HAP-1 (cell line): ENCODE data around the gene KSR2.

ENCODE experiments used
- DNase-seq, 2 experiments: peaks; one replicate each; pipeline ENCODE4 v3.0.0-alpha.2; 2016 to 2020; ENCODE audit warnings: low spot score in 2 of 2
- H3K27me3 ChIP-seq: fragments of 250-450 bp; sonication (Bioruptor Pico); 2 replicates; pipeline ENCODE4 v1.5.1; 2020; ENCODE audit warnings: low read depth, mild to moderate bottlenecking, moderate library complexity
- H3K36me3 ChIP-seq: fragments of 250-450 bp; sonication (Bioruptor Pico); replicated peaks from 2 replicates; pipeline ENCODE4 v1.5.1; 2020; ENCODE audit warnings: mild to moderate bottlenecking
- H3K4me1 ChIP-seq: fragments of 250-450 bp; sonication (Bioruptor Pico); 2 replicates; pipeline ENCODE4 v1.5.1; 2020; ENCODE audit warnings: mild to moderate bottlenecking
- H3K4me3 ChIP-seq: fragments of 250-450 bp; sonication (Bioruptor Pico); 2 replicates; pipeline ENCODE4 v1.5.1; 2020; ENCODE audit warnings: mild to moderate bottlenecking, moderate library complexity
- H3K9me3 ChIP-seq: fragments of 250-450 bp; sonication (Bioruptor Pico); 2 replicates; pipeline ENCODE4 v1.5.1; 2020; ENCODE audit warnings: mild to moderate bottlenecking, moderate library complexity
- in situ Hi-C: fragments of 300-500 bp; cut with MboI; formaldehyde crosslinking; loops from 3 replicates; pipeline ENCODE4 v1.14.3; 2020; ENCODE audit warnings: low sequenced_read_pairs, inconsistent platforms, mixed read lengths

Gene KSR2

GRCh38 chr12:117593815-117594400 is 374.9 kb downstream of the KSR2 start:
- H3K36me3 ChIP-seq = no peaks in the 10 kb centered on the region
- H3K27me3 ChIP-seq = no peaks in the 10 kb centered on the region
- no peak overlapping the region for H3K4me3 ChIP-seq
- H3K9me3 ChIP-seq = no peaks in the 10 kb centered on the region
- no peaks in the 10 kb centered on the region for H3K4me1 ChIP-seq
- DNase-seq = no peak
- in situ Hi-C loops = loop anchor here (25.0 kb wide), 1 partner anchor 382 kb away; no protein-coding TSS in a partner anchor

DNA sequence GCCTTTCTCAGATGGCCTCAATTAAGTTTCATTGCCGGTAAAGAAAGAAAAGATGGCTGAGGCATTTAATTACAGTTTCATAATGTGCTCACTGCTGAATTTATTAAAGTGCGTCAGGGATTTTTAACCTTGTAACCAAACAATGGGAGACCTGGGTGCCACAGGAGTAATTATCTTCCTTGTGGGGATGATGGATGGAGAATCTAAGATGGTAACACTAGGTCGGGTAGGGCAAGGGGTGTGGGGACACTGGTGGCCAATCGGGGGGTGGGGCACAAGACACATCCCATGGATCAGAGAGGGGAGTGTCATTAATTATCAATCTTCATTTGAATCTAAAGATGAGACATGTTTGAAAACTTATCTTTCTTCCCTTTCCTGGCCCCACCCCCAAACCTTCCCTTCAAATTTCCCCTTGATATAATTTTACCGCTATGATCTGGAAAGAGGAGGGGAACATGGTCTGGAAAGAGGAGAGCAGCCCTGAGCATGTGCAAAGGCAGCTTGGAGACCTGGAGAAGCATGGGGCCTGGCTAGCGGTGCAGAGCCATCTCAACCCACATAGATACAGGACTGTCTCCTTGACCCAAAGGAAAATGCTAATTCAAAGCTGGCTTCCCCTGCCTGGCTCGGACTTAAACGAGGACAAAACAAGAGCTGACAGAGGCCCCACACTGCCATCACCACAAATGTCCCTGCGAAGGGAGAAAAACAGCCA is 376.0 kb downstream of the KSR2 start:
- in situ Hi-C loops = loop anchor here (25.0 kb wide), 1 partner anchor 380 kb away; no protein-coding TSS in a partner anchor
- Histone ChIP-seq H3K4me1 (no peaks in the 10 kb centered on the region), H3K36me3 (no peaks in the 10 kb centered on the region), H3K9me3 (no peaks in the 10 kb centered on the region), H3K4me3 (no peak overlapping the region), H3K27me3 (no peaks in the 10 kb centered on the region)
- DNase-seq = no peak

DNA sequence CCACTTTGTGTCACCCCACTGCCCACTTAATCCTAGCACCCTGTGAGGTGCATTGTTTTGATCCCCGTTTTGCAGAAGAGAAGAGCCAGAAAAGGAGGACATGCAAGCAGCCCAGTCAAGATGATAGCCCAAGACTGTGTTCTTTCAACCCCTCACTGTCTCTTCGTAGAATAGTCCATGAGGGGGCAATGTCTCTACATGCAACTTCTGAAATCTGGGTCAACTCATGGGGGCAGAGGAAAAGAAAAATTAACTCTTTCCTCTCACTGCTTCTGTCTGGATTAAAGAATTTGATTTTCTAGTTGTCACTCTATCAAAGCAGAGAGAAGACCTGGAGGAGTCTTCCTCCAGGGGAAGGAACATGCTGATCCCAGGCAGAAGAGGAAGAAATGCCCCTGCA is 377.8 kb downstream of the KSR2 start:
- Histone ChIP-seq H3K4me1 (no peaks in the 10 kb centered on the region), H3K36me3 (no peaks in the 10 kb centered on the region), H3K4me3 (no peak overlapping the region), H3K9me3 (no peaks in the 10 kb centered on the region), H3K27me3 (peaks cover 2% of the 10 kb centered on the region; the same call in 1 of the 2 replicates)
- in situ Hi-C loops = loop anchor here (25.0 kb wide), 1 partner anchor 379 kb away; no protein-coding TSS in a partner anchor
- DNase-seq = no peak

DNA sequence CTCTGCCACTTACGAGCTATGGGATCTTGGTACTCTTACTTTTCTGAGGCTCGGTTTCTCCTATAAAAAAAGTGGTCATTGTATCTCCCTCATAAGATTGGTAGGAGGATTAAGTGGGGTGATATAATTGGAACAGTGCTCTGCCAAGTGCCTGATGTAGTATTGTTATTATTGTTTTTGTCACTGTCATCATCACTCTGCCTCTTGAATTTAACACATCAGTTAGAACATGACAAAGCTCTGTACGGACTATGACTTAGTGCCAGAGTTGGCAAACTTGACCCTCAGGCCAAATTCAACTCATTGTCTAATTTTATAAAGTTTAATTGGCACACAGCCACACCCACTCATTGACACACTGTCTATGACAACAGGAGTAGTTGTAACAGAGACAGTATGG is 378.4 kb downstream of the KSR2 start:
- in situ Hi-C loops = loop anchor here (25.0 kb wide), 1 partner anchor 378 kb away; no protein-coding TSS in a partner anchor
- Histone ChIP-seq H3K9me3 (no peaks in the 10 kb centered on the region), H3K4me3 (no peak overlapping the region), H3K27me3 (peaks cover 2% of the 10 kb centered on the region; the same call in 1 of the 2 replicates), H3K4me1 (no peaks in the 10 kb centered on the region), H3K36me3 (no peaks in the 10 kb centered on the region)
- DNase-seq = no peak

GRCh38 chr12:117589021-117589420 is 379.8 kb downstream of the KSR2 start:
- Histone ChIP-seq H3K4me3 (no peak overlapping the region), H3K9me3 (no peaks in the 10 kb centered on the region), H3K27me3 (peaks cover 7% of the 10 kb centered on the region; the same call in 1 of the 2 replicates), H3K4me1 (no peaks in the 10 kb centered on the region), H3K36me3 (no peaks in the 10 kb centered on the region)
- DNase-seq = no peak
- in situ Hi-C loops = loop anchor here (5.0 to 25.0 kb wide), 2 partner anchors 222 to 377 kb away; no protein-coding TSS in a partner anchor

DNA sequence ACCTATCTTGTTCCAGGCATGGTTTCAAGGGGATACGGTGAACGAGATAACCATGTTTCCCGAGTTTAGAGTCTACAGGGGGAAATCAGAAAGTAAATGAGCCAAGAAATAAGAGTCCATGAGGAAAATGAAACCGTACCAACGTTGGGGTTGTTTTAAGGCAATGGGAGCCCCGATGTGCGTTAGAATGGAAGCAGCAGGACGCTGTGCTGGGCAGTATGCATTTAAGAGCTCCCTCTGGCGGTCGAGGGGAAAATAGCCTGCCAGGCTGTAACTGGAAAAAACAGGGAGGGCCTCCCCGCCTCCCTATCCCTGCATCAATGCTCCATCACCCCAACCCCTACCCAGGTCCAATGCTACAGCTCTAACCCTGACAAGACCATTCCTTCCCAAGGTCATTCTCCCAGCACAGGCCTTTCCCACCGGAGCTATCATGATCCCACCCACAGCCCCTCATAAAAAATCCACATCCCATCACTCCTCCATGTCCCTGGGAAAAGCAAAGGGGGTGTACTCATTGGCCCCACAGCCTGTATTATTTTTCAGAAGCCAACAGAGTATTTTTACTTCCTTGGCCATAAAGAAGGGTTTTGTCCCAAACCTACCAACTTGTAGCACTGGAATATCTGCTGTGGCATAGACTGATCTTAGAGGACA is 381.0 kb downstream of the KSR2 start:
- Histone ChIP-seq H3K4me1 (no peaks in the 10 kb centered on the region), H3K4me3 (no peak overlapping the region), H3K27me3 (peaks cover 7% of the 10 kb centered on the region; the same call in 1 of the 2 replicates), H3K36me3 (no peaks in the 10 kb centered on the region), H3K9me3 (no peaks in the 10 kb centered on the region)
- DNase-seq = peak; percentile 40 to 74
- in situ Hi-C loops = loop anchor here (5.0 to 25.0 kb wide), 2 partner anchors 220 to 375 kb away; no protein-coding TSS in a partner anchor

- in situ Hi-C loops = loop anchor here (25.0 kb wide), 1 partner anchor 371 kb away; no protein-coding TSS in a partner anchor
- no peaks in the 10 kb centered on the region for H3K9me3 ChIP-seq
- H3K4me3 ChIP-seq = no peak overlapping the region
- H3K36me3 ChIP-seq = no peaks in the 10 kb centered on the region
- H3K4me1 ChIP-seq = no peaks in the 10 kb centered on the region
- DNase-seq = no peak
- peaks cover 7% of the 10 kb centered on the region; the same call in 1 of the 2 replicates for H3K27me3 ChIP-seq
Observed at GRCh38 chr12:117583677-117584225, 385.0 kb downstream of the KSR2 start.

- in situ Hi-C loops = loop anchor here (25.0 kb wide), 1 partner anchor 371 kb away; no protein-coding TSS in a partner anchor
- Histone ChIP-seq H3K4me1 (no peaks in the 10 kb centered on the region), H3K36me3 (no peaks in the 10 kb centered on the region), H3K27me3 (peaks cover 7% of the 10 kb centered on the region; the same call in 1 of the 2 replicates), H3K4me3 (no peak overlapping the region), H3K9me3 (no peaks in the 10 kb centered on the region)
- DNase-seq = no peak
Observed at GRCh38 chr12:117583092-117583491, 385.7 kb downstream of the KSR2 start.

- no peak overlapping the region for H3K4me3 ChIP-seq
- in situ Hi-C loops = loop anchor here (25.0 kb wide), 1 partner anchor 370 kb away; no protein-coding TSS in a partner anchor
- H3K36me3 ChIP-seq = no peaks in the 10 kb centered on the region
- no peak for DNase-seq
- H3K9me3 ChIP-seq = no peaks in the 10 kb centered on the region
- H3K27me3 ChIP-seq = peaks cover 7% of the 10 kb centered on the region; the same call in 1 of the 2 replicates
- H3K4me1 ChIP-seq = no peaks in the 10 kb centered on the region
Observed at GRCh38 chr12:117582135-117582784, 386.5 kb downstream of the KSR2 start.

GRCh38 chr12:117580718-117581062 is 388.1 kb downstream of the KSR2 start:
- Histone ChIP-seq H3K36me3 (no peaks in the 10 kb centered on the region), H3K9me3 (no peaks in the 10 kb centered on the region), H3K4me1 (no peaks in the 10 kb centered on the region), H3K4me3 (no peak overlapping the region), H3K27me3 (0 out of 2 replicates have a peak, but pooled peaks cover 5% of the 10 kb centered on the region)
- in situ Hi-C loops = loop anchor here (25.0 kb wide), 1 partner anchor 368 kb away; no protein-coding TSS in a partner anchor
- peak in 1 of 2 experiments; percentile 70 for DNase-seq

DNA sequence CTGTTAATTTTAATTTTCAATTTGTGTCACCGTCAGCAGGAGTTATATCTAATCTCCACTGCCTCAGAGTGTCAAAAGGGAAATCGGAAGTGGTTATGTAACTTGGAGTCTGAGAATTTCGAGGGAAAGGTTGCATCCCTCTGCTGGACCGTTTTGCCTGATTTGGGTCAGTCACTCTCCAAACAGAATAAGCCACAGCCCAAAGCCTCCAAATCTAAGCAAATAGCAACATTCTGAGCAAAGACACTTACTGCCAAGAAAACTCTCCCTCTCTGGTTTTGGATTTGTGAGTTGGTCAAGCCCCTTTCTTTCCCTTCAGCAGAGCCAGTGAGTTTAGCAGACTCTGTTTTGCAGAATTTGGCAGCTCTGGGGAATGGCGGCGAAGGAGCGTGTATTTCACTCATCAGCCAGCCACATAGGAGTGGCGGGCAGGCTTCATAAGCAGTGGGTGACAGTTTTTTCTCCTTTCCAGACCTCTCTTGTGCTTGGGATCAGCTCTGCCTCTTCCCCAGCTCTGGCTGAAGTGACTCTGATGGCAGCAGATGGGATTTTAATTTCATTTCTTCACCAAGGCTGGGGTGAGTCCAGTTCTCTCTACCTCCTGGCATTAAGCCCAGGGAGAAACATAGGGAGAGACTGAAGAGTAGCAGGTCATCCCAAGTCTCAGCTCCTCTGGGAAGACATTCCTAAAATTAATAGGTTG is 388.6 kb downstream of the KSR2 start:
- in situ Hi-C loops = loop anchor here (25.0 kb wide), 1 partner anchor 368 kb away; no protein-coding TSS in a partner anchor
- no peaks in the 10 kb centered on the region for H3K4me1 ChIP-seq
- H3K4me3 ChIP-seq = no peak overlapping the region
- no peak for DNase-seq
- no peaks in the 10 kb centered on the region for H3K36me3 ChIP-seq
- no peaks in the 10 kb centered on the region for H3K9me3 ChIP-seq
- 0 out of 2 replicates have a peak, but pooled peaks cover 5% of the 10 kb centered on the region for H3K27me3 ChIP-seq

- Histone ChIP-seq H3K9me3 (no peaks in the 10 kb centered on the region), H3K36me3 (no peaks in the 10 kb centered on the region), H3K4me1 (no peaks in the 10 kb centered on the region), H3K4me3 (no peak overlapping the region), H3K27me3 (no peaks in the 10 kb centered on the region)
- DNase-seq = no peak
- in situ Hi-C loops = loop anchor here (25.0 kb wide), 1 partner anchor 365 kb away; no protein-coding TSS in a partner anchor
Observed at GRCh38 chr12:117577122-117577657, 391.6 kb downstream of the KSR2 start.
